GM21390 (cell line): ENCODE measurements around the gene RALA.

Experiments used
- ATAC-seq: cut with Tn5 transposase; IDR thresholded peaks from one replicate; pipeline ENCODE4 v1.9.1; 2021; ENCODE audit not compliant: unreplicated experiment

RALA gene, protein sequence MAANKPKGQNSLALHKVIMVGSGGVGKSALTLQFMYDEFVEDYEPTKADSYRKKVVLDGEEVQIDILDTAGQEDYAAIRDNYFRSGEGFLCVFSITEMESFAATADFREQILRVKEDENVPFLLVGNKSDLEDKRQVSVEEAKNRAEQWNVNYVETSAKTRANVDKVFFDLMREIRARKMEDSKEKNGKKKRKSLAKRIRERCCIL

DNA sequence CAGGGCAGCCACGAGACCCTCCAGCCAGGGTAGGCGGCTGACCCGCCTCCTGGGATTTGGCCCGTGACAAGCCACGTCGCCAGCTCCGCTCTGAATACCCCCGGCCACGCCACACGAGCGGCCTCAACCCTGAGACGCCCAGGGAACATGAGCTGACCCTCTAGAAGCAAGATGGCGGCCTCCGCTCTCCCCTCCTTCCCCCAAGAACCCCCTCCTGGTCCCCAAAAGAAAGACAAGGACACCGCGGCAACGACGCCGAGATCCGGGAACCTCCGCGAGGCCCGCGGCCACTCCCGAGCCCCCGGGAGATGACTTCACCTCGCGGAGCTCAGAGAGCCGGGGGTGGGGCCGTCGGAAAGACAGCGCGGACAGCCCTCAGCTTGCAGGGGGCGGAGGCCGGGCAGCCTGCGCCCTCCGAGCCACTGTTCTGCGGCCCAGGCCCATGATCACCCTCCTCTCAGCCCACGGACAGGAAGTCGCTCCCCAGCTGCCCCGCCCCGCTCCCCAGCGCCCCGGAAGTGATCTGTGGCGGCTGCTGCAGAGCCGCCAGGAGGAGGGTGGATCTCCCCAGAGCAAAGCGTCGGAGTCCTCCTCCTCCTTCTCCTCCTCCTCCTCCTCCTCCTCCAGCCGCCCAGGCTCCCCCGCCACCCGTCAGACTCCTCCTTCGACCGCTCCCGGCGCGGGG lies at the start of gene RALA:
Gene RALA, plus strand, starts transcription at position 526 of the 685 bp plus-strand sequence. CDS start 63,096 bp downstream, outside the sequence.
- peak; percentile 94 for ATAC-seq

DNA sequence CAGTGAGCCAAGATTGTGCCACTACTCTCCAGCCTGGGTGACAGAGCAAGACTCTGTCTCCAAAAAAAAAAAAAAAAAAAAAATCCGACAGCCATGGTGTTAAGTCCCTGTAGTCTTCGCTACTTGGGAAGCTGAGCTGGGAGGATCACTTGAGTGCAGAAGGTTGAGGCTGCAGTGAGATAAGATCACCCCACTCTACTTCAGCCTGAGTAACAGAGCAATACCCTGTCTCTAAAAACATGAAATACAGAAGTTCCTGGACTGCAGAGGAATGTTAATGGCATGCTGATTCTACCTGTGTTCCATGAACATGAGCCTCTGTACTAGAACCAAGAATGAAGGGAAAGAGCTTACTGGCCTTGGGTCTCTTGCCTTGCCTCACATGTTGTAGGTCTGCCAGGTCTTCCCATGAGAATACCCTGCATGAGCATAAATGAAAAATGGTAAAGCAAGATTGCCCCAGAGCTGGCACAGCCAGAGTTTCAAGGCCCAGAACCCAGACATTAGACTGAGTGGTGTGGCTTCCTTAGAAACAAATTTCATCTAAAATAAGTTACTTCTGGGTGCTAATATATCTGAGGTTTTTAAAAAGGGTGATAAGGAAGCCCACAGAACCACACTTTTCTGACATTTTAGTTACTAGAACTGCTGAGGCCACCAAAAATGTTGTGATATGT lies 48.6 kb upstream of the RALA start:
- ATAC-seq, result no peak

DNA sequence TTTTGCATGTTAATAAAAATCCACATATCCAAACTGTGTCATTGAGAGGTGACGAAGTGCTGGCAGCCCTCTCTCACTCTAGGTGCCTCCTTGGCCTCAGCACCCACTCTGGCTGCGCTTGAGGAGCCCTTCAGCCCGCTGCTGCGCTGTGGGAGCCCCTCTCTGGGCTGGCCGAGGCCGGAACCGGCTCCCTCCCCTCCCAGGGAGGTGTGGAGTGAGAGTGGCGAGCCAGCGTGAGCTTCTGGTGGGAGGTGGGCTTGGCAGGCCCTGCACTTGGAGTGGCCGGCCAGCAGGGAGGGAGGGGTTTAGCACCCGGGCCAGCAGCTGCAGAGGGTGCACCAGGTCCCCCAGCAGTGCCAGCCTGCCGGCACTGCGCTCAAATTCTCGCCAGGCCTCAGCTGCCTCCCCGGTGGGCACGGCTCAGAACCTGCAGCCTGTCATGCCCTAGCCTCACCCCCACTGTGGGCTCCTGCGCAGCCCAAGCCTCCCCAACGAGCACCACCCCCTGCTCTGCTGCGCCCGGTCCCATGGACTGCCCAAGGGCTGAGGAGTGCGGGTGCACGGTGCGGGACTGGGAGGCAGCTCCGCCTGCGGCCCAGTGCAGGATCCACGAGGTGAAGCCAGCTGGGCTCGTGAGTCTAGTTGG lies 46.0 kb upstream of the RALA start:
- no peak for ATAC-seq

DNA sequence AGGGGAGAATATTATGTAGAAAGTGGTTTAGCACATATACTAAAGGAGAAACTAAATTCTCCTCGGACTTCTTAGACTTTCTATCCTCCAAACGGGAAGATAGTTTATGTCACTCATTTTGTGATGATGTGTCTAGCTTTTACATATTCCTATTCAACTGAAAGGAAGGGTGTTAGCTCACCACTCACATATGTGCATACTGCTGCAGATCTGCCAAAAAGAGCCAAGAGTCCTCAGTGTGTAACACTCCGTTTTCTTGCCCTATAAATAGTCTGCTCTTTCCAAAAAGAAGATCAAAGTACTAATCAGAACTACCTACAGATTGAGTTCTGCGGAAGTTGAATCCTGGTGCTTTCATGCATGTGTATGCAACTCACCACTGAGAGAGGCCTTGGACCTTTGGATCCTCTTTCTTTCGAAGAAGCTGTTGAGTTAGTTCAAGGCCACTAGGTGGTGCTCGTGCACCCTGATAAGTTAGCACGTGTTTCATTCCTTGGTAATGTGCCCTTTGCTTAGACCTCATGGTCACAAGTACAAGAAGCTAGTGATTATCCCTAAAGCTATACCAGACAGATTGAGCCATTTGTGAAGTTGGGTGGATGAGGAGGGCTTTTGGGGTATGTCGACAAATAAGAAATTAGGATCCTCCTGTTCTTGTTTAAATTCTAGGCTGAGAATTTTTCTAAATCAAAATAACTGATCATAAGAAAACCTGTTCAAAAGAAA lies 43.1 kb upstream of the RALA start:
- peak; percentile 96 for ATAC-seq

DNA sequence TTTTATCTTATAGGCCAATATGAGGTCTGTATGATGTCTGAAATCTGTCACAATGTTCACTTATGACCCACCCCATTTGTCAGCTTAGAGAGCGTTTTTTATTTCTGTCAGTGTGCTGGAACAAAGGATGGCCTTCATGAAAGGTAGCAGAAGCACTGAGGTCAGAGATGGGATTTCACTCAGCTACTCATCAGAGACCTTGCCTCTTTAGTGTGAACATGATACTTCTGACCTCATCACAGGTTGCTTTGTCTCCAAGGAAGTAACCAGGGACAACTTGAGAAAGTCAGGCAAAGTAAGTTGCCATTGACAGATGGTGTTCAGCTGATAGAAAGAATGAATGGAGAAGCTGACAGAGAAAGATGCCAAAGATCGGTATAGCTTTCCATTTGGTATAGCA lies 40.8 kb upstream of the RALA start:
- no peak for ATAC-seq

DNA sequence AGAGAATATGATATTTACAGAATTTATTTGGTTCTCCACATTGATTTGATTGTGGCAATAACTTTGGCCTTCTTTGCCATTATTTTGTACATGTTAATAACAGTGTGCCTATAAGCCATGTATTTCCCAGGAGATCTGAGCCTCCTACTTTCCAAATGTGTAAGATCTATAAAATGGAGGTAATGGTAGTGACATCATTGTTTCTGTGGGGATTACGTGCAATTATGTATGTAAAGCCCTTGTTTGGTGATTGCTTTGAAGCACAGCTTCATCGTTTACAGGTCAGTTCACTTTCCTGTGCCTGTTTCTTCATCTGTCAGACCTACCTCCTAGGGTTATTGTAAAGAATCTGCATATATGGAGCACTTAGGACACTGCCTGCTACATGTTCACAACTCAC lies 39.8 kb upstream of the RALA start:
- ATAC-seq, result no peak

DNA sequence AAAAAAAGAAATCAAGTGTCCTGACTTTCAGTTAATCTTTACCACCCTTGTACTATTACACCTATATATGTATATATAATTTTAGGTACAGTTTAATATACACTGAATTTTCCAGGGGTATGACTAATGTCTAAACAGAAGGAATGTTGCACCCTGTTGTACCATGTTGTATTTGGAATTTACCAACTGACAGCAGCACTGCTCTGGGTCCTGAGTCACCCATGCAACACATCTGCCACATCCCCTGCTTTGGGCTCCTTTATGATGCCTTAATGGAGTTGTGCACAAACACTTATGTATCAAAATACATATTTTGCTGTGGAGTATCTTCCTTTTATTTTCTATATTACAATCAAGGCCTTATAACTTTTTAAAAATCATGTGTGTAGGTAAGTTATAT lies 36.0 kb upstream of the RALA start:
- no peak for ATAC-seq

DNA sequence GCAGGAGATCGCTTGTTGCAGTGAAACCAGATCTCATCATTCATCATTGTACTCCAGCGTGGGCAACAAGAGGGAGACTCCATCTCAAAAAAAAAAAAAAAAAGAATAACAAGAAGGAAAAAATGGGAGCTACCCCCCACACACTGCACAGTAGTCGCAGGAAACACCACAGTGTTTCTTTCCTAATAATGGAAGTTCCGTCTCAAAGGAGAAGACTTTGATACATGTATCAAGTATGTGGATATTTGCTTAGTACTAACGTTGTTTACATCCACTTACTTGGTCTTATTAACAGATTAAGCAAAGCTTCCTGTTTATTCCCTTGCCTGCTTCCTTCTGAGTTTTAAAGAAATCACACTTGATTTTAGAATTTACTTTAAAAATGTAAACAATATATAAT lies 35.0 kb upstream of the RALA start:
- no peak for ATAC-seq

DNA sequence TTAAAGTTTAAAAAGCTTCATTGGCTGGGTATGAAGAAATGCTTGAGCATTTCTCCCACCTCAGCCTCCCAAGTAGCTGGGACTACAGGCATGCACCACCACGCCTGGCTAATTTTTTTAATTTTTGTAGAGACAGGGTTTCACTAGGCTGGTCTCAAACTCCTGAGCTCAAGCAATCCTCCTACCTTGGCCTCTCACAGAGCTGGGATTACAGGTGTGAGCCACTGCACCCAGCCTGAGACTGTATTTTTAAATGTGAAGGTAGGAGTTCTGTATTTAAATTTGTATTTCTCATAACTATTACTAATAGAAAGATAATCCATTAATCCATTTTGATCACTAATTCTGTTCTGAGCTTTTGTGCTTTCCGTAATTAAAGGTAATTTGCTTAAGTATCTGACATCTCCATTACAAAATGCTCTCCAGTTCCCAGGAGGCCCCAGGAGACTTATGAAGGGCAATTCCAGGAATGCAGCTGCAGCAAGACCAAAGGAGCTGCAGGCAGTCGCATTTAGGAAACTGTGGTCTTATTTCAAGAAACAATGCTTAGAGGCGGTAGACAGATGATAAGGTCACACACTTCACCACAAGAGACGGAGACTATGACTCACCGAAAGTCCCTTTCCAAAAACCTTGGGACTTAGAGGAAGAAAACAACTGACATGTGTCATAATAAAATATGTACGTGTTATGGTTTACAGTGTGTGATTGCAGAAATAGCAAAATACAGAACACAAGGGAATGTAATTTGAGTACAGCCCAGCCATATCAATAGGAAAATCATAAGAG lies 33.9 kb upstream of the RALA start:
- peak; percentile 83 for ATAC-seq

DNA sequence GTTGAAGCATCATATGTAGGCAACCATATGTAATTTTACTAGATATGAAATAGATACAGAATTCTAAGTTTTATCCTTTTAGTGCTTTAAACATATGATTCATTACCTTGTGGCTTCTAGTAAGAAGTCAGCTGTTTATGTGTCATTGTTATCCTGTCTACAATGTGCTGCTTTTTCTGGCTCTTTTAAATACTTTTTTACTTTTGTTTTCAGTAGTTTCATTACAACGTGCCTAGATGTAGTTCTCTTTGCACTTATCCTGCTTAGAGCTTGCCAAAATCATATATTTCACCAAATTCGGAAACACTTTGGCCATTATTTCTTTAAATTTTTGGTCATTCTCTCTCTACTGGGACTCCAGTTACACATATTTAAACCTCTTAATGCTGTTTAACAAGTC lies 30.8 kb upstream of the RALA start:
- ATAC-seq, result no peak

DNA sequence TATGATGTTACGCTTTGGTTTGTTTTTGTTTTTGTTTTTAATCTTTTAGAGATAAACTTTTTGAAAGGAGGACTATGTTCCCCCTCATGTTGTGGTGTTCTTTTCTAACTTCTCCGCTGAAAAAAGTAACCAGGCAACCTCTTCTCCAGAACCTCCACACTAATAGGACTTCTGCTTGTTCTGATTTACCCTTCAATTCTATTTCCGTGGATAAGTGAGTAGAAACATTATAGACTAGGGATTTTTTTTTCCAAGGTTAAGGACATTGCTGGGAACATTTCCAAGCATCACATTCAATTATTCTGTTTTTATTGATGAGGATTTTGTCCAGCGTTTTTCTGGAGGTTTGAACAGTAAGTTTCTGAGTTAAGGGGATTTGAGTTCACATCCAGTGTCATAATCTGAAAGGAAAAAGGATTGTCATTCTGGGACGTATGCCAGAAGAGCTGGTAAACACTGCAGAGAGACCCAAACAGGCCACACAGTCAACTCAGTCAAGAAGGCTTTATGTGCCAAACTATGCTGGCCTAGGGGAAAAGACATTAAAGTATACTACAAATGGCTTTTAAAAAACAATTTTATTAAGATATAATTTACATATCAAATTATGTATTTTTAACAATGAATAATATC lies 28.3 kb upstream of the RALA start:
- ATAC-seq, result no peak

DNA sequence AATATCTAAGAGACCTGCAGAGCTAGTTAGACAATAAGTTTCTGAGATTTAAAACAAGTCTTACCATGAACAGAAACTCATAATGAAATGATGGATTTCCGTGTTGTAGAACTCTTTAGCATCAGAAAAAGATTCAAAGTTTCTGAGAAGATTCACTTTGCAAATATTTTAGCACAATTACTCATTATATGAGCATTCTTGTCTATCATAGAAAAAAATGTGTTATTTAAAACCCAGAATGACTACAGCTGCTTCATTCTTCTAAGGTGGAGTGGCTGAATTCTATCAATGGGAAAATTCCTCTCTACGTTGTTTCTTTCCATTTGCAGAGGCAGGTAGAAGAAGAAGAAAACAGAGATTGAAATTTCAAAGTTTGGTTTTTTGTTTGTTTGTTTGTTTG lies 21.0 kb upstream of the RALA start:
- no peak for ATAC-seq

DNA sequence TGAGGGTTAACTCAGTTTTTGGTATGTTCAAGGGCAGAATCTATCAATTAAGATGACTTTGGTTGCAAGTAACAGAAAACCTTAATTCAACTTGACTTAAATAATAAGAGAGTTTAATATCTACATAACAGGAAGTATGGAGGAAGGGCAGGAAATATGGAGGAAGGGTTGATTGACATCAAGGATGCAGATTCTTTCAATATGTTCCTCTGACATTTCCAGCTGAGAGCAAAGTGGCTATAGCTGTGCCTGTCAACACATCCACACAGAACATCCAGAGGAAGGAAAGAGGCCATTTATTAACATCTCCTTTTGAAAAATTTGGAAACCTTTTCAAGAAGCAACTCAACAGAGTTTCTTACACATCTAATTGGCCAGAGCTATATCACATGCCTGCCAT lies 19.4 kb upstream of the RALA start:
- no peak for ATAC-seq

DNA sequence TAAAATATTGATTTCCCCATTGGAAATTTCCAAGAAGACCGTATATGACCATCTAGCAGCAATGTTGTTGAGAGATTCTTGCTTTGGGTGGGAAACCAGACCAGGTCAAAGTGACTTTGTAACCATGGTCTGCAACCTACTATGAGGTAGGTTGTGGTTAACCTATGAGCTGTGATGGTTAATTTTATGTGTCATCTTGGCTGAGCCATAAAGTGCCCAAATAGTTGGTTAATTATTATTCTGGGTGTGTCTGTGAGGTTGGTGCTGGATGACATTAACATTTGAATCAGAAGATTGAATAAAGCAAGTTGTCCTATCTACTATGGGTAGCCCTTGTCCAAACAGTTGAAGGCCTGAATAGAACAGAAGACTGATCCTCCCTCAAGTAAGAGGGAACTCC lies 18.3 kb upstream of the RALA start:
- no peak for ATAC-seq

DNA sequence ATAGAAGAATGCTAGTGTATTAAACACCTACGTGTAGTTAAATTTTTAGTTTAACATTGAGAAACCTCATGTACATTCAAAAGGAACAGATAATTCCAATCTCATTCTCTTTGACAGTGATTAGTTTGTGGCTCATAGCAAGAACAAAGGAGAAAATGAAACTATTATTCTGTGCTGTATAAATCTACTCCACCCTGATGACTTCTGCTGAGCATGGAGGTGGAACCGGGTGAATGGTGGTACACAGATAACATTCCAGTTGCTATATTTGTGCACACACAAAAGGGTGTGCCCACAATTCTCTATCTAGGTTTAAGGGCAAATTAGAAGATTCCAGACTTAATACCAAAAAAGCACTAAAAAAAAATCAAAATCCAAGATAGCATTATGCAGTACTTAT lies 17.0 kb upstream of the RALA start:
- ATAC-seq, result no peak

DNA sequence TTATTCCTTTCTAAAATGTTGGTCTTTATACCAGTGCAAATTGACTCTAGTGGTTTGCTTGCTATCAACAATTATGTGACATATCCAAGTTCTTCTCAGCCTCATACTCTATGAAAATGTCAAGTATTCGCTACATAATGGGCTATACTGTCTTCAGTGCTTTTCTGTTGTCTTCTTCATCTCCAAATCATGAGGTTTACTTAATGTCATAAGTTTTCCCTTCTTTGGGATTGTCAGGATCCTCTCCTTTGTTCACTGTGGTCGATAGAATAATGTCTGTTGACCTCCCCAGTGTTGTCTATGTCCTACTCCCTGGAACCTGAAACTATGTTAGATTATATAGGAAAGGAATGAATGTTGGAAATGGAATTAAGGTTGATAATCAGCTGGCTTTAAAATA lies 16.4 kb upstream of the RALA start:
- no peak for ATAC-seq

DNA sequence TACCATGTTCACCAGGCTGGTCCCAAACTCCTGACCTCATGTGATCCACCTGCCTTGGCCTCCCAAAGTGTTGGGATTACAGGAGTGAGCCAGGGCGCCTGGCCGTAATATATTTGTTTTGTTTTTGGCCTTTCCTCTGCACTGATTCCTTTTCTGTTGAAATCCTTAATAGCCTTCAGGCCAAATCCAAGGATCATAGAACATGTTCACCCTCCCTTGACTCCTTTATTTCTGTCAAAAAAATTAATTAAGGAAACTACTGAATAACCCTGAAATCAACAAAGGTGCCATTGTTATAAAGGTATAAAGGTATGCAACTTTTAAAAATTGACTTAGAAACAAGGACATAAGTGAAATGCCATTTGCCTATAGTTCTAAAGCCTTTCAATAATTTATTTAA lies 15.5 kb upstream of the RALA start:
- no peak for ATAC-seq

DNA sequence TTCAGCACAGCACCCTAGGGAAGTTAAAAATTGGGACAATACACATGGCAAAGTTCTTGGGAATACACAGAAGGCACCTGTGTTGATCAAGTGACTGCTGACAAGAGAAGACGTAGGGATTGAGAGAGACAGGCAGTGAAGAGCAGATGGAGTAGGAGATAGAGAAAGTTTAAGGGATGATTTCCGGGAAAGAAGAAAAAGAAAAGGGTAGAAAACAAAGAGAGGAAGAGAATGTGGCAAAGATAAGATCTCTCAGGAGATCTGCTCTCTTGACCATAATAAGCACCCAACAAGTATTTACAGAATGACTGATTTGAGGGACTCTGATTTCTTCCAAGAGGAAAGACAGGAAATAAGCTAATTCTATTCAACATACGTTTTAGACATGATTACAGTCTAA lies 15.1 kb upstream of the RALA start:
- no peak for ATAC-seq

DNA sequence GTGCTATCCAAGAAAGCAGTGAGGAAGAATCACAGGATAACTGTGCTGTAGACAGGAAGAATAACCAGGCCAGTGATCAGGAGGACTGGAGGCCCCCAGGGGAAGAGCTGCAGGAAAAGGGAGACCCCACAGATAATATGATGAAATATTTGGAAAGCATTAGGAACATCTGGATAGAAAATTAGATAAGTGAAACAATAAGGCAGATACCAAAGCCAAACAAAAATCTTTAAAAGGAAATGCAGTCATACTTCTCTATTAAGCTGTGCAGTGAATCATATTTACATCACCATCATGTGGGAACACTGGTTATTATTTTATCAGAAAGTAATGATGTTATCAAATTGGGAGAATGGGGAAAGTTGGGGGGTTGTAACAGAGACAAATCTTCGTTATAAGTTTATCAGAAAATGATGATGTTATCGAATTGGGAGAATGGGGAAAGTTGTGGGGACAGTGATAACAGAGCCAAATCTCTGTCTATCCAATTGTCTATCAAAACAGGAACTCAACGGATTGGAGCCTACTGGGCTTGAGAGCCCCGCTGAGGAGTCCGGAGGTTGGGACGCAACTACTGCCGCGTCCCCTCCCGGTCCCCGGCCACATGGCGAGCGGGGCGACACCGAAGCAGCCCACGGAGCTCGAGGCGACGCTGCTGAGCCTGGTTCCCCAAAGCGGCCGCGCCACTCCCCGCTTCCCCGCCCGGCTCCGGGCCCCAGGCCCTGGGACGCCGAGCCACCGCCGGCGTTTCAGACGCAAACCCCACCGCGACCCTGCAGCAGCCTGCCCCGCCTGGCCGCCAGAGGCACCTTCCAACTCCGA lies 14.0 kb upstream of the RALA start:
- ATAC-seq, result no peak
